GM19035 (cell line): Measurements from ENCODE around the gene TIGD2.

ENCODE experiments used
- ATAC-seq: cut with Tn5 transposase; IDR thresholded peaks from one replicate; pipeline ENCODE4 v1.9.1; 2021; ENCODE audit not compliant: unreplicated experiment

The TIGD2 gene

GRCh38 chr4:89110986-89111832, at the start of gene TIGD2:
TIGD2 (plus strand) TSS chr4:89111533; CDS start chr4:89112975, 1,442 bp downstream.
- peak; percentile 90 for ATAC-seq

GRCh38 chr4:89064848-89065247, 46.5 kb upstream of the TIGD2 start:
- ATAC-seq = no peak

GRCh38 chr4:89067417-89067816, 43.9 kb upstream of the TIGD2 start:
- ATAC-seq = no peak

GRCh38 chr4:89069481-89069880, 41.9 kb upstream of the TIGD2 start:
- ATAC-seq = peak; percentile 73

GRCh38 chr4:89070041-89070440, 41.3 kb upstream of the TIGD2 start:
- peak; percentile 49 for ATAC-seq

GRCh38 chr4:89071311-89071710, 40.0 kb upstream of the TIGD2 start:
- no peak for ATAC-seq

GRCh38 chr4:89072921-89073320, 38.4 kb upstream of the TIGD2 start:
- ATAC-seq = no peak

- ATAC-seq = no peak
These were observed 33.6 kb upstream of the TIGD2 start for GRCh38 chr4:89077761-89078160.

GRCh38 chr4:89078300-89078699, 33.0 kb upstream of the TIGD2 start:
- ATAC-seq = no peak

GRCh38 chr4:89099034-89099433, 12.3 kb upstream of the TIGD2 start:
- no peak for ATAC-seq

- ATAC-seq = no peak
These were observed 11.9 kb upstream of the TIGD2 start for GRCh38 chr4:89099471-89099870.

GRCh38 chr4:89100853-89101252, 10.5 kb upstream of the TIGD2 start:
- peak; percentile 5 for ATAC-seq

- ATAC-seq = peak; percentile 97
These were observed 9.8 kb upstream of the TIGD2 start for GRCh38 chr4:89101256-89102161.

GRCh38 chr4:89105726-89106125, 5.6 kb upstream of the TIGD2 start:
- ATAC-seq = no peak

GRCh38 chr4:89108091-89108490, 3.2 kb upstream of the TIGD2 start:
- no peak for ATAC-seq

- no peak for ATAC-seq
These were observed 1.3 kb upstream of the TIGD2 start for GRCh38 chr4:89109841-89110540.

GRCh38 chr4:89110541-89110985, 770 bp upstream of the TIGD2 start:
- no peak for ATAC-seq

- no peak for ATAC-seq
These were observed 665 bp downstream of the TIGD2 start for GRCh38 chr4:89111833-89112563.

GRCh38 chr4:89113415-89113814, 2.1 kb downstream of the TIGD2 start:
- no peak for ATAC-seq

GRCh38 chr4:89114100-89114499, 2.8 kb downstream of the TIGD2 start:
- no peak for ATAC-seq
